H1 (cell line): ENCODE measurements around the gene TRABD2B. TPM values are rescaled to one million over a fixed set of nuclear protein-coding genes. Genes with fewer than 3 reads are reported as not detected.

ENCODE experiments used
- CTCF ChIA-PET: fragments of 300-600 bp; sonication (Branson Sonifier 250); formaldehyde crosslinking; loops from one replicate; lab custom pipeline; 2021; ENCODE audit not compliant: partially characterized antibody; lab: Charles Lee
- POLR2A ChIA-PET: fragments of 300-600 bp; sonication (Branson Sonifier 250); formaldehyde crosslinking; loops from one replicate; lab custom pipeline; 2021; ENCODE audit warnings: inconsistent platforms; ENCODE audit not compliant: partially characterized antibody; lab: Charles Lee
- DNase-seq, 2 experiments: peaks; one replicate each; pipeline versions ENCODE4 v3.0.0 to v3.0.0-alpha.2; 2010 to 2022; ENCODE audit warnings: low spot score in 2 of 2, low read depth in 1 of 2, mixed read lengths in 1 of 2
- FAIRE-seq: peaks from 2 replicates; lab custom pipeline; 2011; peaks lifted over from hg19 to GRCh38; lab: Jason Lieb, UNC
- H2AFZ ChIP-seq: 2 replicates; pipeline ENCODE4 v1.8.1; 2012; ENCODE audit warnings: low read length, inconsistent platforms
- H2AK5ac ChIP-seq: 2 replicates; pipeline ENCODE4 v1.6.1; 2013; ENCODE audit warnings: low read depth, low read length
- H2BK120ac ChIP-seq: replicated peaks from 2 replicates; pipeline ENCODE3; 2013; ENCODE audit warnings: low read depth, low read length, inconsistent platforms
- H2BK12ac ChIP-seq: 2 replicates; pipeline ENCODE4 v1.6.1; 2013; ENCODE audit warnings: low read depth, low read length
- H2BK15ac ChIP-seq: 2 replicates; pipeline ENCODE4 v1.6.1; 2013; ENCODE audit warnings: low read length
- H2BK20ac ChIP-seq: 2 replicates; pipeline ENCODE4 v1.6.1; 2013; ENCODE audit warnings: low read length
- H2BK5ac ChIP-seq: 2 replicates; pipeline ENCODE4 v1.6.1; 2013; ENCODE audit warnings: low read depth, low read length
- H3K14ac ChIP-seq: 2 replicates; pipeline ENCODE4 v1.6.1; 2013; ENCODE audit warnings: inconsistent platforms; ENCODE audit not compliant: insufficient read length
- H3K18ac ChIP-seq: 2 replicates; pipeline ENCODE4 v1.6.1; 2013; ENCODE audit warnings: low read length; ENCODE audit errors: extremely low read depth
- H3K23ac ChIP-seq: 2 replicates; pipeline ENCODE4 v1.6.1; 2013; ENCODE audit warnings: inconsistent platforms; ENCODE audit not compliant: insufficient read length
- H3K23me2 ChIP-seq: 2 replicates; pipeline ENCODE4 v1.6.1; 2013; ENCODE audit warnings: low read depth, low read length
- H3K27ac ChIP-seq: 2 replicates; pipeline ENCODE4 v1.6.1; 2011; ENCODE audit warnings: low read depth, low read length, inconsistent platforms
- H3K27me3 ChIP-seq, 4 experiments: replicated peaks in 1 of 4; 1 replicate in 1 of 4; 2 replicates in 3 of 4; pipeline versions ENCODE4 v1.6.1 to v1.8.1; 2011 to 2013; ENCODE audit warnings: low read length in 3 of 4, mild to moderate bottlenecking in 3 of 4, inconsistent platforms in 2 of 4, mixed read lengths in 2 of 4, moderate library complexity in 1 of 4; ENCODE audit not compliant: control insufficient read depth in 3 of 4, insufficient read depth in 3 of 4; ENCODE audit errors: extremely low read depth in 1 of 4
- H3K36me3 ChIP-seq, 4 experiments: 2 replicates each; pipeline versions ENCODE4 v1.6.1 to v1.8.1; 2011 to 2013; ENCODE audit warnings: mild to moderate bottlenecking in 4 of 4, low read length in 3 of 4, moderate library complexity in 2 of 4, control low read depth in 1 of 4, inconsistent platforms in 1 of 4; ENCODE audit not compliant: insufficient read depth in 4 of 4, control insufficient read depth in 2 of 4
- H3K4ac ChIP-seq: replicated peaks from 2 replicates; pipeline ENCODE3; 2013; ENCODE audit warnings: low read length, low read depth, mixed read lengths, inconsistent platforms; ENCODE audit not compliant: insufficient read length
- H3K4me1 ChIP-seq, 4 experiments: replicated peaks in 1 of 4; 1 replicate in 1 of 4; 2 replicates in 3 of 4; pipeline versions ENCODE4 v1.6.1 to v1.8.1; 2011 to 2013; ENCODE audit warnings: low read length in 3 of 4, inconsistent platforms in 2 of 4, mixed read lengths in 1 of 4; ENCODE audit not compliant: insufficient read depth in 4 of 4, control insufficient read depth in 3 of 4
- H3K4me2 ChIP-seq, 2 experiments: 2 replicates each; pipeline versions ENCODE4 v1.6.1 to v1.8.1; 2011 to 2013; ENCODE audit warnings: low read depth in 2 of 2, low read length in 2 of 2, control low read depth in 1 of 2, inconsistent platforms in 1 of 2, mild to moderate bottlenecking in 1 of 2; ENCODE audit not compliant: insufficient read depth in 1 of 2
- H3K4me3 ChIP-seq, 4 experiments: fragments of 200-600, 300-600 bp in 1 of 4; sonication (generic), shearing (Covaris generic), sonication (Bioruptor Twin) in 1 of 4; 2 replicates each; pipeline versions ENCODE4 v1.5.1 to v1.8.1; 2011 to 2016; ENCODE audit warnings: low read length in 4 of 4, low read depth in 3 of 4, control low read depth in 2 of 4, inconsistent platforms in 2 of 4, mild to moderate bottlenecking in 2 of 4, mixed read lengths in 1 of 4, moderate library complexity in 1 of 4; ENCODE audit not compliant: insufficient read depth in 2 of 4; ENCODE audit errors: extremely low read depth in 1 of 4
- H3K56ac ChIP-seq: replicated peaks from 2 replicates; pipeline ENCODE3; 2013; ENCODE audit warnings: low read depth, mild to moderate bottlenecking, mixed read lengths, low read length, inconsistent platforms; ENCODE audit not compliant: insufficient read length
- H3K79me1 ChIP-seq: 2 replicates; pipeline ENCODE4 v1.6.1; 2013; ENCODE audit warnings: low read depth, low read length, control low read depth
- H3K79me2 ChIP-seq, 2 experiments: 2 replicates each; pipeline versions ENCODE4 v1.6.1 to v1.8.1; 2012 to 2013; ENCODE audit warnings: low read length in 2 of 2, mild to moderate bottlenecking in 2 of 2, inconsistent platforms in 1 of 2; ENCODE audit not compliant: insufficient read depth in 2 of 2, control insufficient read depth in 1 of 2
- H3K9ac ChIP-seq, 4 experiments: replicated peaks in 1 of 4; 1 replicate in 1 of 4; 2 replicates in 3 of 4; pipeline versions ENCODE4 v1.6.1 to v1.8.1; 2011 to 2013; ENCODE audit warnings: low read depth in 3 of 4, low read length in 3 of 4, control low read depth in 2 of 4, mild to moderate bottlenecking in 2 of 4, moderate library complexity in 2 of 4, inconsistent platforms in 1 of 4; ENCODE audit errors: extremely low read depth in 1 of 4
- H3K9me3 ChIP-seq, 2 experiments: 2 replicates each; pipeline versions ENCODE4 v1.6.1 to v1.8.1; 2012 to 2013; ENCODE audit warnings: mild to moderate bottlenecking in 2 of 2, moderate library complexity in 2 of 2, control low read depth in 1 of 2, inconsistent platforms in 1 of 2, low read depth in 1 of 2, low read length in 1 of 2, mixed read lengths in 1 of 2; ENCODE audit not compliant: insufficient read depth in 2 of 2
- H4K20me1 ChIP-seq, 2 experiments: replicated peaks in 1 of 2; 2 replicates each; pipeline versions ENCODE3 to v1.8.1; 2011 to 2013; ENCODE audit warnings: inconsistent platforms in 2 of 2, low read length in 2 of 2, mild to moderate bottlenecking in 1 of 2; ENCODE audit not compliant: insufficient read depth in 2 of 2, control insufficient read depth in 1 of 2
- H4K5ac ChIP-seq: 2 replicates; pipeline ENCODE4 v1.6.1; 2013; ENCODE audit warnings: low read length, low read depth, mixed read lengths, inconsistent platforms; ENCODE audit not compliant: insufficient read length
- H4K8ac ChIP-seq: 2 replicates; pipeline ENCODE4 v1.8.0; 2013; ENCODE audit warnings: mild to moderate bottlenecking, moderate library complexity, low read length, inconsistent platforms; ENCODE audit not compliant: insufficient read depth; ENCODE audit errors: extremely low read depth
- H4K91ac ChIP-seq: replicated peaks from 2 replicates; pipeline ENCODE3; 2013; ENCODE audit warnings: low read length, mixed read lengths, inconsistent platforms; ENCODE audit not compliant: insufficient read length
- ATF2 ChIP-seq: IDR thresholded peaks from 2 replicates; pipeline ENCODE4 v1.6.1; 2012; ENCODE audit warnings: low read length, inconsistent platforms
- BCL11A ChIP-seq, 2 experiments: IDR thresholded peaks; one replicate each; pipeline ENCODE4 v1.6.1; 2011; ENCODE audit warnings: low read depth in 2 of 2, low read length in 2 of 2, mild to moderate bottlenecking in 2 of 2
- BRCA1 ChIP-seq: IDR thresholded peaks from 2 replicates; pipeline ENCODE4 v1.6.1; 2012; ENCODE audit warnings: low read depth, low read length, improper control_type of control experiment
- CTCF ChIP-seq, 3 experiments: IDR thresholded peaks; 1 replicate in 2 of 3; 2 replicates in 1 of 3; pipeline versions ENCODE4 v1.5.1 to v1.6.1; 2011; ENCODE audit warnings: low read length in 3 of 3, mild to moderate bottlenecking in 3 of 3, inconsistent platforms in 2 of 3, low read depth in 1 of 3, moderate library complexity in 1 of 3; ENCODE audit not compliant: insufficient read depth in 1 of 3; ENCODE audit errors: control extremely low read depth in 1 of 3
- EGR1 ChIP-seq: IDR thresholded peaks from 2 replicates; pipeline ENCODE4 v1.6.1; 2011; ENCODE audit warnings: low read depth, low read length, borderline replicate concordance
- EP300 ChIP-seq, 2 experiments: IDR thresholded peaks; 1 replicate in 1 of 2; 2 replicates in 1 of 2; pipeline ENCODE4 v1.6.1; 2011 to 2012; ENCODE audit warnings: low read depth in 2 of 2, low read length in 2 of 2, mild to moderate bottlenecking in 2 of 2, borderline replicate concordance in 1 of 2, inconsistent platforms in 1 of 2, moderate library complexity in 1 of 2
- FOSL1 ChIP-seq: IDR thresholded peaks from 2 replicates; pipeline ENCODE4 v1.6.1; 2011; ENCODE audit warnings: mild to moderate bottlenecking, low read depth, low read length, moderate library complexity; ENCODE audit not compliant: insufficient read depth
- JUN ChIP-seq: IDR thresholded peaks from 2 replicates; pipeline ENCODE4 v1.6.1; 2011; ENCODE audit warnings: low read depth, mild to moderate bottlenecking, improper control_type of control experiment, low read length
- SIN3A ChIP-seq, 2 experiments: IDR thresholded peaks in 1 of 2; conservative IDR thresholded peaks in 1 of 2; 2 replicates each; pipeline ENCODE4 v1.6.1; 2011 to 2012; ENCODE audit warnings: low read length in 2 of 2, improper control_type of control experiment in 1 of 2, low read depth in 1 of 2, mild to moderate bottlenecking in 1 of 2
- WGBS, 2 experiments: shearing (Covaris generic) in 1 of 2; methylation state at CpG; one replicate each; pipeline versions ENCODE4 v1.1.6 to v1.1.7; 2013 to 2015; ENCODE audit warnings: low lambda C conversion rate in 2 of 2, mixed read lengths in 2 of 2, inconsistent platforms in 1 of 2, low coverage in 1 of 2, missing lambda C conversion rate in 1 of 2; ENCODE audit not compliant: insufficient replicate concordance in 2 of 2, insufficient coverage in 1 of 2, insufficient read length in 1 of 2; ENCODE audit errors: extremely low coverage in 1 of 2, missing lambda C conversion rate in 1 of 2; 5-methylcytosine and 5-hydroxymethylcytosine counted together
- polyA plus RNA-seq, 7 experiments: library from polyadenylated mRNA; depleted of rRNA in 3 of 7; stranded (reverse) in 5 of 7; unstranded in 2 of 7; fragments of >200 nt in 5 of 7; fragments of 200-250 nt in 2 of 7; gene quantifications; 1 replicate in 5 of 7; 2 replicates in 1 of 7; 4 replicates in 1 of 7; pipeline versions ENCODE4 v1.2.1 to v1.2.3, GENCODE V29; 2011 to 2013; ENCODE audit warnings: missing spikeins in 2 of 7, mixed read lengths in 2 of 7
- total RNA-seq: library from RNA; stranded (reverse); fragmentation: NEBNext Ultra II Directional; extraction: Animal tissue kit (Norgen Biotek cat#: 25700); gene quantifications from 2 replicates; pipeline ENCODE4 v1.2.1, GENCODE V29; 2021

Gene TRABD2B
- total and polyA plus RNA-seq, 2 of the 8 experiments (the other 6 are each of a cell fraction or from before 2014, with no cell fraction given): 0.95 to 3.4 TPM

- no peak overlapping the region for H3K23ac ChIP-seq
- DNase-seq (no peak), FAIRE-seq (no peak)
- CTCF ChIA-PET: interaction anchor here (0.6 to 11.5 kb wide), 17 partner anchors 11 to 296 kb away, joined by 3 to 129 read pairs (median 10); partner anchors contain the start of gene FOXD2
- no peak overlapping the region for H2BK15ac ChIP-seq
- H3K56ac ChIP-seq: no peak overlapping the region
- peaks cover 14 to 37% (median 31%) of the 10 kb centered on the region in 4 experiments for H3K27me3 ChIP-seq
- no peaks in the 10 kb centered on the region for H3K79me2 ChIP-seq
- H3K27ac ChIP-seq: no peak overlapping the region
- no peaks in the 10 kb centered on the region for H3K79me1 ChIP-seq
- no peak overlapping the region for H3K4me3 ChIP-seq
- H2BK20ac ChIP-seq: no peak overlapping the region
- H4K91ac ChIP-seq: no peak overlapping the region
- no peak overlapping the region for H4K5ac ChIP-seq
- no peak overlapping the region for H2AK5ac ChIP-seq
- H3K9me3 ChIP-seq: no peaks in the 10 kb centered on the region
- H3K23me2 ChIP-seq: no peaks in the 10 kb centered on the region; the same call in 1 of the 2 replicates
- POLR2A ChIA-PET: no interaction called here
- H2BK12ac ChIP-seq: no peak overlapping the region
- H2BK120ac ChIP-seq: no peak overlapping the region
- WGBS, 2 experiments: 86% methylated on average over 5 of the region's 5 CpGs; no CpG with 5 or more reads in 1 of the 2 experiments
- H3K36me3 ChIP-seq: no peaks in the 10 kb centered on the region
- no peak overlapping the region for H3K18ac ChIP-seq
- no peak overlapping the region for H3K4ac ChIP-seq
- no peak overlapping the region for H3K9ac ChIP-seq
- H4K8ac ChIP-seq: no peak overlapping the region
- H4K20me1 ChIP-seq: no peaks in the 10 kb centered on the region
- H2AFZ ChIP-seq: no peak overlapping the region
- H2BK5ac ChIP-seq: no peak overlapping the region
- H3K14ac ChIP-seq: no peak overlapping the region
- H3K4me1 ChIP-seq: peaks cover 0 to 14% (median 9%) of the 10 kb centered on the region in 4 experiments; a peak in 6 of 7 replicates
- H3K4me2 ChIP-seq: no peak overlapping the region
- no peak for TF ChIP-seq FOSL1
- TF ChIP-seq CTCF (IDR thresholded peaks at IDR 0.05; ENCODE audit: control extremely low read depth in 1 of 3, insufficient read depth in 1 of 3, low read depth in 1 of 3, low read length in 3 of 3): no peak
- no peak for TF ChIP-seq SIN3A (conservative IDR thresholded peaks at IDR 0.05 in 1 of 2, IDR thresholded peaks at IDR 0.05 in 1 of 2; ENCODE audit: low read depth in 1 of 2, low read length in 2 of 2)
- TF ChIP-seq BRCA1: no peak
- no peak for TF ChIP-seq JUN
- TF ChIP-seq ATF2: no peak
- no peak for TF ChIP-seq EP300 (IDR thresholded peaks at IDR 0.05; ENCODE audit: borderline replicate concordance in 1 of 2, low read depth in 2 of 2, low read length in 2 of 2)
- TF ChIP-seq BCL11A (IDR thresholded peaks at IDR 0.05; ENCODE audit: low read depth in 2 of 2, low read length in 2 of 2): no peak
- no peak for TF ChIP-seq EGR1
Observed at GRCh38 chr1:47727697-47728085, 269.5 kb downstream of the TRABD2B start.
